ENCODE data around the gene STARD3NL.
A peak's percentile ranks its signal among the peaks of the same experiment; 100 is the strongest.

STARD3NL gene

GRCh38 chr7:38222481-38223096 is 44.5 kb downstream of the STARD3NL start:
- Histone ChIP-seq H4K20me1 (ENCODE audit: insufficient read depth) (no peaks in the 10 kb centered on the region), H3K4me1 (ENCODE audit: low read depth, poor library complexity, severe bottlenecking) (no peaks in the 10 kb centered on the region), H3K36me3 (ENCODE audit: insufficient read depth) (peaks cover 4% of the 10 kb centered on the region; the same call in 1 of the 2 replicates), H3K79me2 (ENCODE audit: insufficient read depth, low read depth) (no peaks in the 10 kb centered on the region), H3K9ac (no peak overlapping the region), H2AFZ (ENCODE audit: low read depth) (no peak overlapping the region), H3K27me3 (ENCODE audit: insufficient read depth, low read depth) (no peaks in the 10 kb centered on the region), H3K27ac (no peak overlapping the region), H3K4me3 (IDR thresholded peaks at IDR 0.05; ENCODE audit: insufficient read depth, low read depth, low read length) (no peak overlapping the region), H3K4me2 (no peak overlapping the region)
- peak; percentile 95 for TF ChIP-seq CTCF (conservative IDR thresholded peaks at IDR 0.05; ENCODE audit: low read depth, low read length)

- Histone ChIP-seq H3K27ac (no peak overlapping the region), H3K4me1 (ENCODE audit: low read depth, poor library complexity, severe bottlenecking) (no peaks in the 10 kb centered on the region), H3K4me3 (IDR thresholded peaks at IDR 0.05; ENCODE audit: insufficient read depth, low read depth, low read length) (no peak overlapping the region), H3K27me3 (ENCODE audit: insufficient read depth, low read depth) (no peaks in the 10 kb centered on the region), H3K9ac (no peak overlapping the region), H3K4me2 (no peak overlapping the region), H2AFZ (ENCODE audit: low read depth) (no peak overlapping the region), H3K79me2 (ENCODE audit: insufficient read depth, low read depth) (no peaks in the 10 kb centered on the region), H4K20me1 (ENCODE audit: insufficient read depth) (no peaks in the 10 kb centered on the region), H3K36me3 (ENCODE audit: insufficient read depth) (peaks cover 4% of the 10 kb centered on the region; the same call in 1 of the 2 replicates)
- TF ChIP-seq CTCF (conservative IDR thresholded peaks at IDR 0.05; ENCODE audit: low read depth, low read length): no peak
Observed at GRCh38 chr7:38223306-38223705, 45.3 kb downstream of the STARD3NL start.

DNA sequence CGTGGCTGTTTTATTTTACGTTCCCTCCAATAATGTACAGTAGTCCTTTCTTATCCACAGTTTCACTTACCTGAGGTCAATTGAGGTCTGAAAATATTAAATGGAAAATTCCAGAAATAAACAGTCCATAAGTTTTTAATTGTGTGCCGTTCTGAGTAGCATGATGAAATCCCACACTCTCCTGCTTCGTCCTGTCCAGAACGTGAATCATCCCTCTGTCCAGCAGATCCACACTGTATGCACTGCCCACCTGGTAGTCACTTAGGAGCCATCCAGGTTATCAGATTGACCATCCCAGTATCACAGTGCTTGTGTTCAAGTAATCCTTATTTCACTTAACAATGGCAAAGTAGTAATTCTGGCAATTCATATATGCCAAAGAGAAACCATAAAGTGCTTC is 46.3 kb downstream of the STARD3NL start:
- H3K36me3 ChIP-seq (ENCODE audit: insufficient read depth): peaks cover 3% of the 10 kb centered on the region; the same call in 1 of the 2 replicates
- H3K79me2 ChIP-seq (ENCODE audit: insufficient read depth, low read depth): no peaks in the 10 kb centered on the region
- H3K9ac ChIP-seq: no peak overlapping the region
- no peak overlapping the region for H3K27ac ChIP-seq
- no peaks in the 10 kb centered on the region for H4K20me1 ChIP-seq (ENCODE audit: insufficient read depth)
- no peak for TF ChIP-seq CTCF (conservative IDR thresholded peaks at IDR 0.05; ENCODE audit: low read depth, low read length)
- H3K4me1 ChIP-seq (ENCODE audit: low read depth, poor library complexity, severe bottlenecking): no peaks in the 10 kb centered on the region
- no peak overlapping the region for H3K4me3 ChIP-seq (IDR thresholded peaks at IDR 0.05; ENCODE audit: insufficient read depth, low read depth, low read length)
- H2AFZ ChIP-seq (ENCODE audit: low read depth): no peak overlapping the region
- H3K4me2 ChIP-seq: no peak overlapping the region
- no peaks in the 10 kb centered on the region for H3K27me3 ChIP-seq (ENCODE audit: insufficient read depth, low read depth)

- no peak overlapping the region for H3K4me3 ChIP-seq (IDR thresholded peaks at IDR 0.05; ENCODE audit: insufficient read depth, low read depth, low read length)
- no peak for TF ChIP-seq CTCF (conservative IDR thresholded peaks at IDR 0.05; ENCODE audit: low read depth, low read length)
- H3K79me2 ChIP-seq (ENCODE audit: insufficient read depth, low read depth): no peaks in the 10 kb centered on the region
- H3K27me3 ChIP-seq (ENCODE audit: insufficient read depth, low read depth): no peaks in the 10 kb centered on the region
- no peak overlapping the region for H3K27ac ChIP-seq
- no peaks in the 10 kb centered on the region for H3K36me3 ChIP-seq (ENCODE audit: insufficient read depth)
- H2AFZ ChIP-seq (ENCODE audit: low read depth): no peak overlapping the region
- H3K4me2 ChIP-seq: no peak overlapping the region
- no peak overlapping the region for H3K9ac ChIP-seq
- no peaks in the 10 kb centered on the region for H4K20me1 ChIP-seq (ENCODE audit: insufficient read depth)
- no peaks in the 10 kb centered on the region for H3K4me1 ChIP-seq (ENCODE audit: low read depth, poor library complexity, severe bottlenecking)
Observed at GRCh38 chr7:38229386-38229785, 51.3 kb downstream of the STARD3NL start.

Measured in KMS-11 (cell line).